Psoas muscle (tissue), 8 donors: ENCODE measurements around the gene PLXDC2. TPM values are rescaled to one million over a fixed set of nuclear protein-coding genes. Genes with fewer than 3 reads are reported as not detected.

Experiments
- ATAC-seq, 4 donors: fragments of 200-7000 bp; cut with Tn5 transposase; one replicate each; pipeline ENCODE4 v1.9.1; 2020; ENCODE audit warnings: moderate library complexity in 3 of 4, mild to moderate bottlenecking in 2 of 4
- DNase-seq, 2 donors: peaks; one replicate each; pipeline ENCODE4 v3.0.0-alpha.2; 2020
- H3K27ac ChIP-seq: fragments of 200-600 bp; one replicate; pipeline ENCODE4 v1.8.0; 2022
- H3K27me3 ChIP-seq, 3 donors: fragments of 200-600 bp in 1 of 3; one replicate each; pipeline versions ENCODE4 v1.6.1 to v1.8.0; 2013 to 2022; ENCODE audit warnings: low read length in 2 of 3, mild to moderate bottlenecking in 2 of 3, moderate library complexity in 1 of 3; ENCODE audit not compliant: insufficient read depth in 3 of 3
- H3K36me3 ChIP-seq, 2 donors: fragments of 200-600 bp in 1 of 2; one replicate each; pipeline versions ENCODE4 v1.6.1 to v1.8.0; 2013 to 2022; ENCODE audit warnings: low read depth in 1 of 2, mild to moderate bottlenecking in 1 of 2, moderate library complexity in 1 of 2; ENCODE audit not compliant: insufficient read depth in 1 of 2
- H3K4me1 ChIP-seq: fragments of 200-600 bp; one replicate; pipeline ENCODE4 v1.8.0; 2022
- H3K4me3 ChIP-seq: fragments of 200-600 bp; one replicate; pipeline ENCODE4 v1.8.0; 2022; ENCODE audit warnings: mild to moderate bottlenecking
- H3K9me3 ChIP-seq: fragments of 200-600 bp; one replicate; pipeline ENCODE4 v1.8.0; 2022
- CTCF ChIP-seq: fragments of 200-600 bp; IDR thresholded peaks from one replicate; pipeline ENCODE4 v1.8.0; 2022; ENCODE audit warnings: antibody characterized with exemption
- WGBS, 3 donors: extraction: QIAGEN DNeasy Blood & Tissue Kit; methylation state at CpG; one replicate each; pipeline versions ENCODE4 v1.1.6 to v1.1.7; 2013; 5-methylcytosine and 5-hydroxymethylcytosine counted together
- intact Hi-C, 2 donors: fragments of 100-400 bp; cut with DNase I; formaldehyde crosslinking; loops; one replicate each; pipeline versions ENCODE4 v1.11.0 to v1.14.2; 2022
- polyA plus RNA-seq, 3 donors: library from polyadenylated mRNA; stranded (reverse); fragments of 200-250 nt; gene quantifications; one replicate each; pipeline ENCODE4 v1.2.3, GENCODE V29; 2013
- total RNA-seq, 4 donors: library from RNA; stranded (reverse); fragmentation: NEBNext Ultra II Directional in 2 of 4; extraction: Animal tissue kit (Norgen Biotek cat#: 25700) in 2 of 4; gene quantifications; one replicate each; pipeline versions ENCODE4 v1.2.1 to v1.2.4, GENCODE V29; 2021 to 2023
- donor health status: healthy with polysubstance abuse.
- donor health status: DM: no; HTN: no; CAD: no; lungs with moderate emphysema.
- donor health status: Bipolar disorder and iron deficiency.
- donor health status: healthy.
- donor health status: DM: yes; HTN: yes; CAD: no.
- donor health status: DM: no; HTN: no; CAD: no.
- donor health status: DM: no; HTN: no; CAD: no.
- donor health status: DM: yes; HTN: yes; CAD: no.

PLXDC2 gene
- total and polyA plus RNA-seq, 7 donors, result 2.3 to 21.4 (median 9.2) TPM

GRCh38 chr10:20089879-20090278, 273.6 kb downstream of the PLXDC2 start:
- Histone ChIP-seq H3K27ac (no peak overlapping the region), H3K27me3 (no peaks in the 10 kb centered on the region), H3K36me3 (no peaks in the 10 kb centered on the region), H3K9me3 (no peaks in the 10 kb centered on the region), H3K4me3 (no peak overlapping the region), H3K4me1 (no peaks in the 10 kb centered on the region)
- DNase-seq (no peak), ATAC-seq (no peak)
- no peak for TF ChIP-seq CTCF
- 56 to 78% (median 57%) methylated on average over 3 of the region's 3 CpGs for WGBS, 3 donors
- intact Hi-C loops, result no loop called here

GRCh38 chr10:20090831-20091230, 274.6 kb downstream of the PLXDC2 start:
- ATAC-seq (no peak), DNase-seq (no peak)
- H3K27ac ChIP-seq, result no peak overlapping the region
- no peak overlapping the region for H3K4me3 ChIP-seq
- H3K4me1 ChIP-seq, result no peaks in the 10 kb centered on the region
- no peak for TF ChIP-seq CTCF
- H3K9me3 ChIP-seq, result no peaks in the 10 kb centered on the region
- no peaks in the 10 kb centered on the region for H3K27me3 ChIP-seq
- intact Hi-C loops, result no loop called here
- no peaks in the 10 kb centered on the region for H3K36me3 ChIP-seq
- WGBS, 3 donors, result 93 to 99% (median 96%) methylated on average over 3 of the region's 3 CpGs

GRCh38 chr10:20091698-20092097, 275.5 kb downstream of the PLXDC2 start:
- H3K36me3 ChIP-seq, result no peaks in the 10 kb centered on the region
- H3K27me3 ChIP-seq, result no peaks in the 10 kb centered on the region
- TF ChIP-seq CTCF, result no peak
- intact Hi-C loops, result no loop called here
- no peak overlapping the region for H3K4me3 ChIP-seq
- DNase-seq (no peak), ATAC-seq (no peak)
- WGBS, 3 donors, result 96% methylated on average over 5 of the region's 5 CpGs
- no peaks in the 10 kb centered on the region for H3K9me3 ChIP-seq
- no peaks in the 10 kb centered on the region for H3K4me1 ChIP-seq
- no peak overlapping the region for H3K27ac ChIP-seq

- WGBS, 3 donors, result 74 to 90% (median 85%) methylated on average over 5 of the region's 5 CpGs
- no peaks in the 10 kb centered on the region for H3K36me3 ChIP-seq
- no peak overlapping the region for H3K27ac ChIP-seq
- H3K9me3 ChIP-seq, result no peaks in the 10 kb centered on the region
- ATAC-seq (no peak), DNase-seq (no peak)
- intact Hi-C loops, result no loop called here
- H3K4me3 ChIP-seq, result no peak overlapping the region
- H3K4me1 ChIP-seq, result no peaks in the 10 kb centered on the region
- H3K27me3 ChIP-seq, result no peaks in the 10 kb centered on the region
- no peak for TF ChIP-seq CTCF
Measured at GRCh38 chr10:20093600-20093999, 277.4 kb downstream of the PLXDC2 start.

GRCh38 chr10:20094226-20094976, 278.2 kb downstream of the PLXDC2 start:
- H3K4me3 ChIP-seq, result no peak overlapping the region
- no peak for TF ChIP-seq CTCF
- ATAC-seq, result no peak
- H3K27ac ChIP-seq, result no peak overlapping the region
- H3K9me3 ChIP-seq, result no peaks in the 10 kb centered on the region
- no peaks in the 10 kb centered on the region for H3K27me3 ChIP-seq
- intact Hi-C loops, result no loop called here
- 70 to 72% (median 71%) methylated on average over 5 of the region's 5 CpGs for WGBS, 3 donors
- H3K4me1 ChIP-seq, result peaks cover 6% of the 10 kb centered on the region
- H3K36me3 ChIP-seq, result no peaks in the 10 kb centered on the region
- DNase-seq, result no peak
